Measurements from ENCODE around the gene PDCD1.

GRCh38 chr2:241846406-241846805 is 12.3 kb downstream of the PDCD1 start:
- TF ChIP-seq CTCF (conservative IDR thresholded peaks at IDR 0.05) (no peak), EZH2 (IDR thresholded peaks at IDR 0.05; ENCODE audit: low read depth) (no peak)
